Ishikawa (cell line): ENCODE measurements around the gene ALB.

Source experiments
- EGR1 ChIP-seq: IDR thresholded peaks from 2 replicates; pipeline ENCODE4 v1.6.1; 2012
- EP300 ChIP-seq: IDR thresholded peaks from 2 replicates; pipeline ENCODE4 v1.6.1; 2012; ENCODE audit warnings: borderline replicate concordance
- MAX ChIP-seq: IDR thresholded peaks from 2 replicates; pipeline ENCODE4 v1.6.1; 2012
- RAD21 ChIP-seq: IDR thresholded peaks from 2 replicates; pipeline ENCODE4 v1.6.1; 2012; ENCODE audit warnings: low read depth
- REST ChIP-seq: IDR thresholded peaks from 2 replicates; pipeline ENCODE4 v1.6.1; 2012; ENCODE audit warnings: low read depth, mild to moderate bottlenecking
- TEAD4 ChIP-seq: IDR thresholded peaks from 2 replicates; pipeline ENCODE4 v1.6.1; 2012

- TF ChIP-seq EGR1 = no peak
- no peak for TF ChIP-seq MAX
- TF ChIP-seq REST = no peak
- TF ChIP-seq EP300 = no peak
- TF ChIP-seq TEAD4 = no peak
- TF ChIP-seq RAD21 = no peak
These were observed 16.5 kb upstream of the ALB start for GRCh38 chr4:73387552-73387951.
